GM11168 (cell line): Measurements from ENCODE around the gene GRID1.

Source experiments
- in situ Hi-C: fragments of 300-500 bp; cut with MboI; formaldehyde crosslinking; loops from one replicate; pipeline ENCODE4 v1.12.0; 2022; ENCODE audit warnings: low sequenced_read_pairs; ENCODE audit not compliant: unreplicated experiment

The GRID1 gene

GRCh38 chr10:86162696-86163400, 203.7 kb downstream of the GRID1 start:
- in situ Hi-C loops, result no loop called here

- in situ Hi-C loops, result no loop called here
These were observed 204.6 kb downstream of the GRID1 start for GRCh38 chr10:86162036-86162435.

GRCh38 chr10:86160890-86161585, 205.6 kb downstream of the GRID1 start:
- in situ Hi-C loops, result no loop called here

- in situ Hi-C loops, result no loop called here
These were observed 206.8 kb downstream of the GRID1 start for GRCh38 chr10:86159797-86160196.

GRCh38 chr10:86155054-86155921, 211.3 kb downstream of the GRID1 start:
- in situ Hi-C loops, result no loop called here

GRCh38 chr10:86153751-86154150, 212.8 kb downstream of the GRID1 start:
- in situ Hi-C loops, result no loop called here

- in situ Hi-C loops, result no loop called here
These were observed 213.7 kb downstream of the GRID1 start for GRCh38 chr10:86152911-86153310.

GRCh38 chr10:86152354-86152753, 214.2 kb downstream of the GRID1 start:
- in situ Hi-C loops, result no loop called here

- in situ Hi-C loops, result no loop called here
These were observed 215.0 kb downstream of the GRID1 start for GRCh38 chr10:86151613-86152012.

- in situ Hi-C loops, result no loop called here
These were observed 217.3 kb downstream of the GRID1 start for GRCh38 chr10:86149257-86149656.

GRCh38 chr10:86148117-86148516, 218.5 kb downstream of the GRID1 start:
- in situ Hi-C loops, result no loop called here

GRCh38 chr10:86144301-86144700, 222.3 kb downstream of the GRID1 start:
- in situ Hi-C loops, result no loop called here

- in situ Hi-C loops, result no loop called here
These were observed 224.7 kb downstream of the GRID1 start for GRCh38 chr10:86141896-86142295.

- in situ Hi-C loops, result no loop called here
These were observed 227.4 kb downstream of the GRID1 start for GRCh38 chr10:86139066-86139657.

- in situ Hi-C loops, result no loop called here
These were observed 228.0 kb downstream of the GRID1 start for GRCh38 chr10:86138551-86139065.

- in situ Hi-C loops, result no loop called here
These were observed 229.0 kb downstream of the GRID1 start for GRCh38 chr10:86137561-86137960.

GRCh38 chr10:86136934-86137333, 229.7 kb downstream of the GRID1 start:
- in situ Hi-C loops, result no loop called here

- in situ Hi-C loops, result no loop called here
These were observed 231.4 kb downstream of the GRID1 start for GRCh38 chr10:86135191-86135590.

- in situ Hi-C loops, result no loop called here
These were observed 235.7 kb downstream of the GRID1 start for GRCh38 chr10:86130737-86131475.

- in situ Hi-C loops, result no loop called here
These were observed 236.6 kb downstream of the GRID1 start for GRCh38 chr10:86130041-86130440.
